HepG2 (cell line): ENCODE measurements around the gene USP11. TPM values are rescaled to one million over a fixed set of nuclear protein-coding genes. Genes with fewer than 3 reads are reported as not detected.

Experiments used
- ARNTL ChIP-seq: sonication (generic); formaldehyde crosslinking; IDR thresholded peaks from 2 replicates; pipeline ENCODE4 v1.4.0; 2020; ENCODE audit warnings: mild to moderate bottlenecking, missing genetic modification reagents
- GABPB1 ChIP-seq: IDR thresholded peaks from 2 replicates; pipeline ENCODE4 v1.6.1; 2016; ENCODE audit warnings: mild to moderate bottlenecking, missing genetic modification reagents, moderate library complexity, missing compliant biosample characterization
- NR2C2 ChIP-seq: sonication (generic); formaldehyde crosslinking; IDR thresholded peaks from 2 replicates; pipeline ENCODE4 v1.4.0; 2020; ENCODE audit warnings: missing genetic modification reagents, mild to moderate bottlenecking, moderate library complexity, borderline replicate concordance
- PAF1 ChIP-seq: IDR thresholded peaks from 2 replicates; pipeline ENCODE4 v1.6.1; 2016; ENCODE audit warnings: missing genetic modification reagents, missing compliant biosample characterization
- SALL2 ChIP-seq: sonication (generic); formaldehyde crosslinking; IDR thresholded peaks from 2 replicates; pipeline ENCODE4 v1.8.1; 2023; ENCODE audit warnings: mild to moderate bottlenecking, missing genetic modification reagents, inconsistent platforms
- SOX6 ChIP-seq, 2 experiments: fragments of 450-650 bp in 1 of 2; sonication (generic) in 1 of 2; formaldehyde crosslinking in 1 of 2; IDR thresholded peaks; 2 replicates each; pipeline versions ENCODE4 v1.4.0 to v1.6.1; 2017 to 2020; ENCODE audit warnings: antibody characterized with exemption in 1 of 2, mild to moderate bottlenecking in 1 of 2, missing genetic modification reagents in 1 of 2
- SP5 ChIP-seq: IDR thresholded peaks from 2 replicates; pipeline ENCODE4 v1.6.1; 2016; ENCODE audit warnings: low read depth, borderline replicate concordance
- TEAD3 ChIP-seq: optimal IDR thresholded peaks from 2 replicates; pipeline ENCODE3; 2016; ENCODE audit warnings: borderline replicate concordance
- ZBTB8A ChIP-seq: sonication (generic); formaldehyde crosslinking; IDR thresholded peaks from 2 replicates; pipeline ENCODE4 v1.4.0; 2020; ENCODE audit warnings: mild to moderate bottlenecking, low read depth, missing genetic modification reagents, borderline replicate concordance
- ZNF24 ChIP-seq: fragments of 450-650 bp; IDR thresholded peaks from 2 replicates; pipeline ENCODE4 v1.6.1; 2017; ENCODE audit warnings: antibody characterized with exemption, mild to moderate bottlenecking
- ZNF724P ChIP-seq: sonication (generic); formaldehyde crosslinking; IDR thresholded peaks from 2 replicates; pipeline ENCODE4 v1.8.0; 2022; ENCODE audit warnings: missing genetic modification reagents, borderline replicate concordance
- ZNF790 ChIP-seq: sonication (generic); formaldehyde crosslinking; IDR thresholded peaks from 2 replicates; pipeline ENCODE4 v1.8.0; 2022; ENCODE audit warnings: missing genetic modification reagents, mild to moderate bottlenecking, borderline replicate concordance
- ZSCAN29 ChIP-seq: sonication (generic); formaldehyde crosslinking; conservative IDR thresholded peaks from 2 replicates; pipeline ENCODE4 v1.4.0; 2020; ENCODE audit warnings: mild to moderate bottlenecking, missing genetic modification reagents
- polyA plus RNA-seq, 8 experiments: library from polyadenylated mRNA; depleted of rRNA in 3 of 8; stranded (reverse) in 7 of 8; unstranded in 1 of 8; fragments of >200 nt; fragmentation: Illumina TruSeq in 4 of 8; extraction: Trizol in 4 of 8; gene quantifications; 2 replicates each; pipeline versions ENCODE4 v1.2.1 to v1.2.3, GENCODE V29; 2011 to 2016; ENCODE audit warnings: low read depth in 4 of 8, missing spikeins in 1 of 8, mixed read lengths in 1 of 8; ENCODE audit not compliant: insufficient read depth in 1 of 8
- total RNA-seq, 5 experiments: library from RNA; depleted of rRNA; stranded (reverse); fragments of >200 nt; fragmentation: Illumina TruSeq; extraction: Trizol; gene quantifications; 2 replicates each; pipeline ENCODE4 v1.2.3, GENCODE V29; 2016; ENCODE audit warnings: low read depth in 1 of 5
- TF ChIP-seq, protein P1 (sequence below): sonication (generic); formaldehyde crosslinking; IDR thresholded peaks from 2 replicates; pipeline ENCODE4 v1.5.0; 2020; ENCODE audit warnings: mild to moderate bottlenecking, missing genetic modification reagents, moderate library complexity
- TF ChIP-seq, protein P2 (sequence below): sonication (generic); formaldehyde crosslinking; IDR thresholded peaks from 2 replicates; pipeline ENCODE4 v1.8.1; 2022; ENCODE audit warnings: mild to moderate bottlenecking, missing genetic modification reagents
- TF ChIP-seq, protein P3 (sequence below): sonication (generic); formaldehyde crosslinking; IDR thresholded peaks from 2 replicates; pipeline ENCODE4 v1.4.0; 2020; ENCODE audit warnings: missing genetic modification reagents
- TF ChIP-seq, protein P4 (sequence below): sonication (generic); formaldehyde crosslinking; IDR thresholded peaks from 2 replicates; pipeline ENCODE4 v1.8.0; 2022; ENCODE audit warnings: mild to moderate bottlenecking, missing genetic modification reagents, moderate library complexity
- TF ChIP-seq, protein P5 (sequence below): sonication (generic); formaldehyde crosslinking; IDR thresholded peaks from 2 replicates; pipeline ENCODE4 v1.5.1; 2020; ENCODE audit warnings: mild to moderate bottlenecking, missing genetic modification reagents, moderate library complexity

The USP11 gene
- total and polyA plus RNA-seq, 2 of the 13 experiments (the other 11 are each of a cell fraction or from before 2014, with no cell fraction given): 23.8 to 31.7 TPM

DNA sequence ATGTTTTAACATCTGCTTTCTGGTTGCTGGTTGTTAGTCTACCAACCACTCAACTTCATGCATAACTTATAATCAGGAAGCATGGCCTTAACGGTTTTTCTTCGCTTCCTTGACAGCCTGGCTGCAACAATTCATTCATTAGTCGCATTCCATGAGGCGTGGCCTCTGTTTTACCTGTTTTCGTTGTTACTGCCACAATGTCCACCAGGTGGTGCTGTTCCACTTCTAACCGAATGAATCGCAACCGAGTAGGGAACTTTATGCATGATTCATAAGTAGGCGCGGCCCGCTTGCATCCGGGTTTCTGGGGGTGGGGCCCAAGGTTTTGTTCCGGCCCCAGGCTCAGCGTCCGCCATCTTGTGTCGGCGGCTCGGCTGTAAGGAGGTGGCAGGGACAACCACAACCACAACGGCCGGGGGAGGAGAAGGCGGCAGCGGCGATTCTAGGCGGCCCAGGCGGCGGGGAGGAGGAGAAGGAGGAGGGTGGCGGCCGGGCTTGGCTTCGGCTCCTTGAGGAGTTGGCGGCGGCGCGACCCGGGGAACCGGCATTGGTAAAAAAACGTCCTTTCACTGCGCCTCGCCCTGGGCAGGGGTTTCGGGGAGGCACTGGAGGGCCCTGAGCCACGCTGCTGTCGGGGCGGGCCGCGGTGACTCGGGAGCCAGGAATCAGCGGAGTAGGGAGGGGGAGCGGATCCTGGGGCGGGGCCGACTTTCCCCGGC lies 39.2 kb upstream of the USP11 start, which contains the start of gene UBA1 (continued):
- TF ChIP-seq ZSCAN29 (CRISPR knock-in tag) (no peak), ZNF790 (no peak), NR2C2 (CRISPR knock-in tag) (0 out of 2 replicates have a peak, but pooled peaks have one; percentile 13), SALL2 (0 out of 2 replicates have a peak, but pooled peaks have one; percentile 42), ZNF24 (no peak), TEAD3 (CRISPR knock-in tag) (peak; percentile 68), PAF1 (no peak), SOX6 (IDR thresholded peaks at IDR 0.05) (no peak), SOX6 (CRISPR knock-in tag; IDR thresholded peaks at IDR 0.05) (peak; percentile 31), SP5 (CRISPR knock-in tag) (peak; percentile 18; the same call in 1 of the 2 replicates), ARNTL (CRISPR knock-in tag) (0 out of 2 replicates have a peak, but pooled peaks have one; percentile 28), ZNF724P (CRISPR knock-in tag) (no peak), ZBTB8A (CRISPR knock-in tag) (no peak), GABPB1 (CRISPR knock-in tag) (peak; percentile 68)
- TF ChIP-seq, protein P1, sequence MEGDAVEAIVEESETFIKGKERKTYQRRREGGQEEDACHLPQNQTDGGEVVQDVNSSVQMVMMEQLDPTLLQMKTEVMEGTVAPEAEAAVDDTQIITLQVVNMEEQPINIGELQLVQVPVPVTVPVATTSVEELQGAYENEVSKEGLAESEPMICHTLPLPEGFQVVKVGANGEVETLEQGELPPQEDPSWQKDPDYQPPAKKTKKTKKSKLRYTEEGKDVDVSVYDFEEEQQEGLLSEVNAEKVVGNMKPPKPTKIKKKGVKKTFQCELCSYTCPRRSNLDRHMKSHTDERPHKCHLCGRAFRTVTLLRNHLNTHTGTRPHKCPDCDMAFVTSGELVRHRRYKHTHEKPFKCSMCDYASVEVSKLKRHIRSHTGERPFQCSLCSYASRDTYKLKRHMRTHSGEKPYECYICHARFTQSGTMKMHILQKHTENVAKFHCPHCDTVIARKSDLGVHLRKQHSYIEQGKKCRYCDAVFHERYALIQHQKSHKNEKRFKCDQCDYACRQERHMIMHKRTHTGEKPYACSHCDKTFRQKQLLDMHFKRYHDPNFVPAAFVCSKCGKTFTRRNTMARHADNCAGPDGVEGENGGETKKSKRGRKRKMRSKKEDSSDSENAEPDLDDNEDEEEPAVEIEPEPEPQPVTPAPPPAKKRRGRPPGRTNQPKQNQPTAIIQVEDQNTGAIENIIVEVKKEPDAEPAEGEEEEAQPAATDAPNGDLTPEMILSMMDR (CRISPR knock-in tag): peak; percentile 90
- TF ChIP-seq, protein P2, sequence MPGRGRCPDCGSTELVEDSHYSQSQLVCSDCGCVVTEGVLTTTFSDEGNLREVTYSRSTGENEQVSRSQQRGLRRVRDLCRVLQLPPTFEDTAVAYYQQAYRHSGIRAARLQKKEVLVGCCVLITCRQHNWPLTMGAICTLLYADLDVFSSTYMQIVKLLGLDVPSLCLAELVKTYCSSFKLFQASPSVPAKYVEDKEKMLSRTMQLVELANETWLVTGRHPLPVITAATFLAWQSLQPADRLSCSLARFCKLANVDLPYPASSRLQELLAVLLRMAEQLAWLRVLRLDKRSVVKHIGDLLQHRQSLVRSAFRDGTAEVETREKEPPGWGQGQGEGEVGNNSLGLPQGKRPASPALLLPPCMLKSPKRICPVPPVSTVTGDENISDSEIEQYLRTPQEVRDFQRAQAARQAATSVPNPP (CRISPR knock-in tag): no peak
- TF ChIP-seq, protein P3, sequence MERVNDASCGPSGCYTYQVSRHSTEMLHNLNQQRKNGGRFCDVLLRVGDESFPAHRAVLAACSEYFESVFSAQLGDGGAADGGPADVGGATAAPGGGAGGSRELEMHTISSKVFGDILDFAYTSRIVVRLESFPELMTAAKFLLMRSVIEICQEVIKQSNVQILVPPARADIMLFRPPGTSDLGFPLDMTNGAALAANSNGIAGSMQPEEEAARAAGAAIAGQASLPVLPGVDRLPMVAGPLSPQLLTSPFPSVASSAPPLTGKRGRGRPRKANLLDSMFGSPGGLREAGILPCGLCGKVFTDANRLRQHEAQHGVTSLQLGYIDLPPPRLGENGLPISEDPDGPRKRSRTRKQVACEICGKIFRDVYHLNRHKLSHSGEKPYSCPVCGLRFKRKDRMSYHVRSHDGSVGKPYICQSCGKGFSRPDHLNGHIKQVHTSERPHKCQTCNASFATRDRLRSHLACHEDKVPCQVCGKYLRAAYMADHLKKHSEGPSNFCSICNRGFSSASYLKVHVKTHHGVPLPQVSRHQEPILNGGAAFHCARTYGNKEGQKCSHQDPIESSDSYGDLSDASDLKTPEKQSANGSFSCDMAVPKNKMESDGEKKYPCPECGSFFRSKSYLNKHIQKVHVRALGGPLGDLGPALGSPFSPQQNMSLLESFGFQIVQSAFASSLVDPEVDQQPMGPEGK (CRISPR knock-in tag): peak; percentile 34; the same call in 1 of the 2 replicates
- TF ChIP-seq, protein P4, sequence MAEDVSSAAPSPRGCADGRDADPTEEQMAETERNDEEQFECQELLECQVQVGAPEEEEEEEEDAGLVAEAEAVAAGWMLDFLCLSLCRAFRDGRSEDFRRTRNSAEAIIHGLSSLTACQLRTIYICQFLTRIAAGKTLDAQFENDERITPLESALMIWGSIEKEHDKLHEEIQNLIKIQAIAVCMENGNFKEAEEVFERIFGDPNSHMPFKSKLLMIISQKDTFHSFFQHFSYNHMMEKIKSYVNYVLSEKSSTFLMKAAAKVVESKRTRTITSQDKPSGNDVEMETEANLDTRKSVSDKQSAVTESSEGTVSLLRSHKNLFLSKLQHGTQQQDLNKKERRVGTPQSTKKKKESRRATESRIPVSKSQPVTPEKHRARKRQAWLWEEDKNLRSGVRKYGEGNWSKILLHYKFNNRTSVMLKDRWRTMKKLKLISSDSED (CRISPR knock-in tag): no peak
- TF ChIP-seq, protein P5, sequence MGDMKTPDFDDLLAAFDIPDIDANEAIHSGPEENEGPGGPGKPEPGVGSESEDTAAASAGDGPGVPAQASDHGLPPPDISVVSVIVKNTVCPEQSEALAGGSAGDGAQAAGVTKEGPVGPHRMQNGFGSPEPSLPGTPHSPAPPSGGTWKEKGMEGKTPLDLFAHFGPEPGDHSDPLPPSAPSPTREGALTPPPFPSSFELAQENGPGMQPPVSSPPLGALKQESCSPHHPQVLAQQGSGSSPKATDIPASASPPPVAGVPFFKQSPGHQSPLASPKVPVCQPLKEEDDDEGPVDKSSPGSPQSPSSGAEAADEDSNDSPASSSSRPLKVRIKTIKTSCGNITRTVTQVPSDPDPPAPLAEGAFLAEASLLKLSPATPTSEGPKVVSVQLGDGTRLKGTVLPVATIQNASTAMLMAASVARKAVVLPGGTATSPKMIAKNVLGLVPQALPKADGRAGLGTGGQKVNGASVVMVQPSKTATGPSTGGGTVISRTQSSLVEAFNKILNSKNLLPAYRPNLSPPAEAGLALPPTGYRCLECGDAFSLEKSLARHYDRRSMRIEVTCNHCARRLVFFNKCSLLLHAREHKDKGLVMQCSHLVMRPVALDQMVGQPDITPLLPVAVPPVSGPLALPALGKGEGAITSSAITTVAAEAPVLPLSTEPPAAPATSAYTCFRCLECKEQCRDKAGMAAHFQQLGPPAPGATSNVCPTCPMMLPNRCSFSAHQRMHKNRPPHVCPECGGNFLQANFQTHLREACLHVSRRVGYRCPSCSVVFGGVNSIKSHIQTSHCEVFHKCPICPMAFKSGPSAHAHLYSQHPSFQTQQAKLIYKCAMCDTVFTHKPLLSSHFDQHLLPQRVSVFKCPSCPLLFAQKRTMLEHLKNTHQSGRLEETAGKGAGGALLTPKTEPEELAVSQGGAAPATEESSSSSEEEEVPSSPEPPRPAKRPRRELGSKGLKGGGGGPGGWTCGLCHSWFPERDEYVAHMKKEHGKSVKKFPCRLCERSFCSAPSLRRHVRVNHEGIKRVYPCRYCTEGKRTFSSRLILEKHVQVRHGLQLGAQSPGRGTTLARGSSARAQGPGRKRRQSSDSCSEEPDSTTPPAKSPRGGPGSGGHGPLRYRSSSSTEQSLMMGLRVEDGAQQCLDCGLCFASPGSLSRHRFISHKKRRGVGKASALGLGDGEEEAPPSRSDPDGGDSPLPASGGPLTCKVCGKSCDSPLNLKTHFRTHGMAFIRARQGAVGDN (CRISPR knock-in tag): peak; percentile 76
